Astrocyte of the cerebellum (primary cell): ENCODE measurements around the gene DSTN.

ENCODE experiments used
- DNase-seq: peaks from one replicate; pipeline ENCODE4 v3.0.0-alpha.2; 2011; ENCODE audit warnings: low read depth
- H3K4me3 ChIP-seq: 2 replicates; pipeline ENCODE4 v1.5.1; 2011; ENCODE audit warnings: mild to moderate bottlenecking, low read depth, low read length, moderate library complexity
- in situ Hi-C: cut with HindIII; loops from 2 replicates; pipeline ENCODE4 v1.10.0; 2017; ENCODE audit warnings: low sequenced_read_pairs
- TF ChIP-seq, protein P1 (sequence below): IDR thresholded peaks from 2 replicates; pipeline ENCODE4 v1.5.1; 2012; ENCODE audit warnings: low read length, low read depth, moderate library complexity, mild to moderate bottlenecking; ENCODE audit errors: missing control alignments

DSTN gene

DNA sequence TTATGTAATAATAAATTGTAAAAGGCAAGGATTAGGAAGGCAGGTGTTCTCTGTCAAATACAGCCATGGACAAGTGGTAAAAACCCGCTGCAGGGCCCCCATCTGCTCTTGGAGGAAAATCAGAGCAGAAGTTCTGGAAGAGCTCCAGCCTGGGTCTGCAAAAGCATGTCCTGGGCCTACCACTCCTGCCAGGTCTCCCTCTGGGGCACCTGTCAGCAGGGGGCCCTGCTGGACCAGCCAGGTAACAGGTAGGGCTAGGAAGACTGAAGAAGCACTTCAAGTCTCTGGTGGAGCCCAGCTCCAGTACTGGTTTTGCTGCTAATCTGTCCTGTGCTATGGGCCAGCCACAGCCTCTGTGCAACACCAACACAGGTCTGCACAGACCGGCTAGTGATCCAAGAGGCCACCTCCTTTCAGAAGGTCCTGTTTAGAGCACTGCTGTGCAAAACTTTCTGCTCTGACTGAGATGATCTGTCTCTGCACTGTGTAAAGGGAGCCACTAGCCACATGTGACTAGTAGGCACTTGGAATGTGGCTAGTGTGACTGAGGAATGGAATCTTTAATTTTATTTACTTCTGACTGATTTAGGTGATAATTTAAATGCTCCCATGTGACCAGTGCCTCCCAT, 82.0 kb downstream of the DSTN start:
- no peak overlapping the region for H3K4me3 ChIP-seq
- TF ChIP-seq, protein P1, sequence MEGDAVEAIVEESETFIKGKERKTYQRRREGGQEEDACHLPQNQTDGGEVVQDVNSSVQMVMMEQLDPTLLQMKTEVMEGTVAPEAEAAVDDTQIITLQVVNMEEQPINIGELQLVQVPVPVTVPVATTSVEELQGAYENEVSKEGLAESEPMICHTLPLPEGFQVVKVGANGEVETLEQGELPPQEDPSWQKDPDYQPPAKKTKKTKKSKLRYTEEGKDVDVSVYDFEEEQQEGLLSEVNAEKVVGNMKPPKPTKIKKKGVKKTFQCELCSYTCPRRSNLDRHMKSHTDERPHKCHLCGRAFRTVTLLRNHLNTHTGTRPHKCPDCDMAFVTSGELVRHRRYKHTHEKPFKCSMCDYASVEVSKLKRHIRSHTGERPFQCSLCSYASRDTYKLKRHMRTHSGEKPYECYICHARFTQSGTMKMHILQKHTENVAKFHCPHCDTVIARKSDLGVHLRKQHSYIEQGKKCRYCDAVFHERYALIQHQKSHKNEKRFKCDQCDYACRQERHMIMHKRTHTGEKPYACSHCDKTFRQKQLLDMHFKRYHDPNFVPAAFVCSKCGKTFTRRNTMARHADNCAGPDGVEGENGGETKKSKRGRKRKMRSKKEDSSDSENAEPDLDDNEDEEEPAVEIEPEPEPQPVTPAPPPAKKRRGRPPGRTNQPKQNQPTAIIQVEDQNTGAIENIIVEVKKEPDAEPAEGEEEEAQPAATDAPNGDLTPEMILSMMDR = no peak
- in situ Hi-C loops = no loop called here
- DNase-seq = no peak

DNA sequence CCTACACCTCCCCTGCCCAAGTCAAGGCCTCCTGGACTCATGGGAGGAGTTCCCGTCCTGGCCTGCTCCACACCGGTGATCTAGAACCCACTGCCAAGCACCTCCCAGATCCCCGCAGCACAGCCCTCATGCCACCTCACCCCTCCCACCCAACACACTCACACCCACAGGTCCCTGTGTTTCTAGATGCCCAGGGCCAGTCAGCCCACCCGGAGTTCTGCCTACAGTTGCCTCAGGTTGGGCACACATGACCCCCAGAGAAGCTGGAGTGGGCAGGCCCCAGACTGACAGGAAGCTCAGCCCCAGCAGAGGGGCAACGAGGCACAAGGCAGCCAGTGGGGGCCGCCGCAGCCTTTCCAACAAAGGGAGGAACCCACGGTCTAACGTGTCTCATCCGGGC, 82.5 kb downstream of the DSTN start:
- no peak for DNase-seq
- in situ Hi-C loops = no loop called here

DNA sequence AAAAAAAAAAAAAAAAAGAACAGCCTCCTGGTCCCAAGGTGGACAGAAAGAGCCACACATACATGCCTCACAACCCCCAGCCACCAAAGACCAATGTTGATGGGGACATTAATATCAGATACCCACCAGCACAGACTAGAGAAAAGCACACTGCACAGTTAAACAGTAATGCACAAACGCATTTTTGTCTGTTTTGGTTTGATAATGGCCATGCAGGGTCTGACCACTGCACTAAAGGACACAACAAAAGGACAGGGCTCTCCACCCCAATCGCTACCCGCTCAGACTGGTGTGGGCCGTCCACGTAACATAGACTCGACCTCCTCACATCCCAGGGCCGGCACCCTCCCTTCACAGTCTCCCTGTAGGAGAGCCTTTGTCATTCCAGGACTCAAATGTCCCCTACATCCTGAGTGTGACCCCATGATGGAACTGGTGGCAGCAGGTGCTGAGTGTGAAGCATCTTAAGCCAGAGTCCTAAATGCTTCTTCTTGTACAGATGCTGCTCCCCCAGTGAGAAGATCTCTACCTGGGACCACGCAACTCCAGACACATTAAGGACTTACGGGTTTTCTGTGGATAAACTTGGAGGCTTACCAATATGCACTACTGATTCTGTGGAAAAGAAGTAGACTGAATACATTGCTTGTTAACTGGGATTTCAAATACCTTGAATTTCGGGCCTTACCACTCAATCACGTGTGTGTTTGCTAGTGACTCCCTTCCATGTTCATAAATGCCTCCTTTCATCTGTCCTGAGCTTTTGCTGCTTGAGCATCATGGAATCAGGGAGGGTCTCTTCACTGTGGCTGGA, 84.2 kb downstream of the DSTN start:
- no peak for DNase-seq
- no peak overlapping the region for H3K4me3 ChIP-seq
- TF ChIP-seq, protein P1 = no peak
- in situ Hi-C loops = no loop called here

More for the DNA sequence above, 82.5 kb downstream of the DSTN start:
- H3K4me3 ChIP-seq = no peak overlapping the region
- TF ChIP-seq, protein P1 = no peak

DNA sequence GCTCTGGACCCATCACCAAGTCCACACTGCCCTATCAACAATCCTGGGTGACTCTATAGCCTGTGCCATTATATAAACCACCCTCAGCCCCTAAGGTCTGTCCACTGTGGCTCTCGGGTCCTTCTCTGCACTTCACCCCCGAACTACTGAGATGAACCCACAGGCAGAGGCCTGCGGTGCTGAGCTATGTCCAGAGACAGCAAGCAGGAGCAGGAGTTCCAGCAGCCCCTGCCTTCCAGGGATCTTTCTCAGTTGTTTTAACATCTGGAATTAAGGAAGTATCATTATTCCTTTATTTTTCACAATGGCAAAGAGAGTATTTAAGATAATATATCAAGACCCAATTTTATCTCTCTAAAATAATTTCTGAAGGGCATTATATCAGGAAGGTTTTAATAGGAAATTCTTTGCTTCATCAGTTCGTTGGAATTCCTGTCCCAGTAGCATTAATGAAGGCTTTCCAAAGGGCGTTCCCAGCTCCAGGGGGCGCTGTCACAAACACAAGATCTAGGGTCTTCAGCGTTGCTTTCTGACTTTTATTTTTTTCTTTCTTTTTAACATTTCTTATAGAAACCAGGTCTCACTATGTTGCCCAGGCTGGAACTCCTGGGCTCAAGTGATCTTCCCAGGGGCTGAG, 84.9 kb downstream of the DSTN start:
- no peak for DNase-seq
- no peak overlapping the region for H3K4me3 ChIP-seq
- TF ChIP-seq, protein P1 = peak; percentile 50
- in situ Hi-C loops = no loop called here

DNA sequence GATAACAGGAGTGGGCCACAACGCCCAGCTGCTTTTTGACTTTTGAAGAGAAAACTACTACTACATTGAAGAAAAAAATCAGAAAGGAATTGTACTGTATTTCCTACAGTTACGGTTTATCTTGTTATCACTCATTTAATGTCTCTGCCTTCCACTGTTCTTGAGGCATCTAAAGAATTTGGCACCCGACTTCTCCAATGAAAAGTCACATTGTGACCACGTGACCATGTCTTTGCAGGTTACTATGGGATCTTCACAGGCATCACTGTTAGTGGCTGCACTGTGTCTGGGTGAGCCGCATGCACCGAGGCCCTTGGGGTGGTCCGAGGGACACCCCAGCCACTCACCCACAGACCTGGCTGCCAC, 85.4 kb downstream of the DSTN start:
- in situ Hi-C loops = no loop called here
- no peak overlapping the region for H3K4me3 ChIP-seq
- DNase-seq = no peak
- TF ChIP-seq, protein P1 = no peak

- no peak for DNase-seq
- TF ChIP-seq, protein P1 = no peak
- in situ Hi-C loops = no loop called here
- H3K4me3 ChIP-seq = no peak overlapping the region
Observed at GRCh38 chr20:17655865-17656479, 86.1 kb downstream of the DSTN start.
